ENCODE results near the gene SNIP1.
"Not testable (repeated sequence)": the region's sequence is repeated elsewhere in the genome, so short reads cannot be mapped to it uniquely, and the experiment has no call there.

SNIP1 gene

GRCh38 chr1:37509181-37509580 is 44.9 kb downstream of the SNIP1 start:
- no peak for DNase-seq

GRCh38 chr1:37506740-37507139 is 47.4 kb downstream of the SNIP1 start:
- no peak for DNase-seq

DNA sequence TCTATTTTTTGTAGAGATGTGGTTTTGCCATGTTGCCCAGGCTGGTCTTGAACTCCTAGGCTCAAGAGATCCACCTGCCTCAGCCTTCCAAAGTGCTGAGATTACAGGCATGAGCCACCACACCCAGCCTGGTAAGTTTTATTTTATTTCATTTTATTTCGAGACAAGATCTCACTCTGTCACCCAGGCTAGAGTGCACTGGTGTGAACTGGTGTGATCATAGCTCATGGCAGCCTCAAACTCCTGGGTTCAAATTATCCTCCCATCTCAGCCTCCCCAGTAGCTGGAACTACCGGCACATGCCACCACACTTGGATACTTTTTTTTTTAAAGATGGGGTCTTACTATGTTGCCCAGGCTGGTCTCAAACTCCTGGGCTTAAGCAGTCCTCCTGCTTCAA is 51.3 kb downstream of the SNIP1 start:
- not testable (repeated sequence) for DNase-seq

GRCh38 chr1:37502104-37502503 is 52.0 kb downstream of the SNIP1 start:
- no peak for DNase-seq

- no peak for DNase-seq
Observed at GRCh38 chr1:37501661-37502060, 52.4 kb downstream of the SNIP1 start.

DNA sequence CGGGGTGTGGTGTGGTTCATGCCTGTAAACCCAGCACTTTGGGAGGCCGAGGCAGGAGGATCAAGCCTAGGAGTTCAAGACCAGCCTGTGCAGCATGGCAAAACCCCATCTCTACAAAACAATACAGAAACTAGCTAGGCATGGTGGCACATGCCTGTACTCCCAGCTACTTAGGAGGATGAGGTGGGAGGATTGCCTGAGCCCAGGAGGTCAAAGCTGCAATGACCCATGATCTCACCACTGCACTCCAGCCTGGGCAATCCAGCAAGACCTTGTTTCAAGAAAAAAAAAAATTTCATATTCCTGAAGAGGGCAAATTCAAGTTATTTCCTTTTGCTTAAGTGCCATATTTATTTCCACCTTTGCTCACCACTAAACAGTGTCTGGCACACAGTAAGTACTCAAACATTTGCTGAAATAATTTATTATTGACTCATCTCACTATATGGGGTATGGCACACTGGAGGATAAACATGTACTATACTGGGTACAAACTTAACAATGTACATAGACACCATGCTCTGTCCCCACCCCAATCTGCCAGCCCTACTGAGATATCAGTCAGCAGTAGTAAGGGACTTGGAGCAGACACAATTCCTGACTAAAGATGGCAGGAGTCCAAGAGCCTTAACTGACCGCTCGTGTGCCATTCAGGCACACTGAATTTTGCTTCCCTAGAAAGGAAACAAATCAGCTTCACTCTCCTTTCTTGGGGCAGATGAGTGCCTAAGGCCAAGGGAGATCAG is 55.0 kb downstream of the SNIP1 start:
- no peak for DNase-seq

- DNase-seq: no peak
Observed at GRCh38 chr1:37497832-37498231, 56.3 kb downstream of the SNIP1 start.

DNA sequence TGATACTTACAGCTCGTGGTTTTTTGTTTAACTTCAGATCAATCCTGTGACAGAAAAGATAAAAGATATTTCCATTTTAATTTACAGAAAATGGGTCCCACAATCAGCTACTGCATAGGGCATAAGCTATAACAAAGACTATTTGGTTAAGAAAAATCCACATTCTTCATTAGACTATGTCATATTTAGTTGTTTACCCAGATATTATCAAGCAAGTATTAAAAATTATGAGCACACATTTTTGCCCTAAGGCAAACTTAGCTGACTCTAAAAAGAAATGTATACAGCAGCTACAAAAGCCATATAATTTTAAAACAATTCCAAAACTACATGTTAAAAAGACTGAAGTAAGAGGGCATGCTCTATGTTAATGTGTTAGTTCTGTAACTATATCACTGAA is 58.2 kb downstream of the SNIP1 start:
- DNase-seq: no peak

DNA sequence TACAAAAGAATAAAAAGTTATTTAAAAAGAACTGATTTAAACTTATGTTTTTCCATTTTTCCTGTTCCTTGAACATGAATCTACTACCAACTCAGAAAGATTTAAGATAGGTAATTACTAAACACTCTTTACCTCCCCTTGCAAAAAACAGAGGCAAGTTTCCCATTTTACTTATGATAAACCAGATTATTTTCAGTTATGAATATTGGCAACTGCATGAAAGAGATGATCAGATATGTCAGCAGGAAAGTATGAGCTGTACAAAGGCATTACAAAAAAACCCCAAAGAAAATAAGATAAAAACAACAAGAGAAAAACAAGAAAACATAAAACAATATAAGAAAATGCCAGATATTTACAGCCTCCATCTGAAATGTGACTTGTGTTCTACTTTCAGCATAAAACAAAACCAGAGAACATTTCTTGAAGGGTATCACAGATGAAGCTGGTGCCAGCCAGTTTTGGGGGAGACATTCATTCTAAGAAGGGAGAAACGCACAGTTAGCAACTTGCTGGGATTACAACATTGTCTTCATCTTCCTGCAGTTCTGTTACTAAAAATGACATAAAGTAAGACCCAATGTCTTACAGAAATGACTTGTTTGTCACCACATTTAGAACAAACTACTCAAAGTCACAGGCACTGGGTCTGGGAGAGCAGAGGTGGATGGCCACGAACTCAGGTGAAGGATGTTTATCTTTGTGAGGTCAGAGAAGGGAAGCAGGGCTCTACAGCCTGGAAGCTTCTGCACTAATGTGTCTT is 60.6 kb downstream of the SNIP1 start:
- no peak for DNase-seq

GRCh38 chr1:37487619-37487984 is 66.5 kb downstream of the SNIP1 start:
- no peak for DNase-seq

GRCh38 chr1:37486680-37487618 is 67.1 kb downstream of the SNIP1 start:
- peak; percentile 78 for DNase-seq

- DNase-seq: no peak
Observed at GRCh38 chr1:37485902-37486679, 68.0 kb downstream of the SNIP1 start.

All from left hindlimb (tissue), 1 donor.